SK-N-SH (cell line): ENCODE measurements around the gene EPB41L4B. TPM values are rescaled to one million over a fixed set of nuclear protein-coding genes. Genes with fewer than 3 reads are reported as not detected.

Experiments
- CTCF ChIA-PET: fragments of 300-600, 350-600 bp; formaldehyde crosslinking; extraction: SDS; loops from one replicate; lab custom pipeline; 2021; lab: Yijun Ruan, JAX
- POLR2A ChIA-PET: fragments of 350-600 bp; sonication (Branson Sonifier 250); formaldehyde crosslinking; extraction: SDS; loops from one replicate; lab custom pipeline; 2020; ENCODE audit warnings: antibody characterized with exemption, inconsistent platforms; lab: Yijun Ruan, JAX
- DNase-seq: peaks from one replicate; pipeline ENCODE4 v3.0.0; 2012
- H2AFZ ChIP-seq: fragments of 200-600 bp; sonication (generic); 2 replicates; pipeline ENCODE4 v1.8.1; 2016; ENCODE audit warnings: antibody characterized with exemption, mild to moderate bottlenecking, low read depth
- H3F3A ChIP-seq: fragments of 200-600 bp; sonication (generic); replicated peaks from 2 replicates; pipeline ENCODE3; 2016; ENCODE audit warnings: antibody characterized with exemption, mild to moderate bottlenecking; ENCODE audit not compliant: insufficient read depth
- H3K27ac ChIP-seq, 2 experiments: fragments of 200-500 bp in 1 of 2; fragments of 200-600 bp in 1 of 2; sonication (Bioruptor generic) in 1 of 2; sonication (generic), shearing (Covaris generic) in 1 of 2; 2 replicates each; pipeline versions ENCODE4 v1.5.1 to v1.6.1; 2014 to 2016; ENCODE audit warnings: low read depth in 2 of 2, inconsistent platforms in 1 of 2, low read length in 1 of 2, mild to moderate bottlenecking in 1 of 2, mixed read lengths in 1 of 2
- H3K27me3 ChIP-seq: fragments of 200-600 bp; sonication (generic), shearing (Covaris generic); 2 replicates; pipeline ENCODE4 v1.6.1; 2016; ENCODE audit warnings: mixed run types; ENCODE audit not compliant: insufficient read depth
- H3K36me3 ChIP-seq, 2 experiments: fragments of 200-500 bp in 1 of 2; fragments of 200-600 bp in 1 of 2; sonication (Bioruptor generic) in 1 of 2; sonication (generic) in 1 of 2; replicated peaks in 1 of 2; 2 replicates each; pipeline versions ENCODE3 to v1.5.1; 2014 to 2016; ENCODE audit warnings: low read length in 1 of 2, mild to moderate bottlenecking in 1 of 2; ENCODE audit not compliant: insufficient read depth in 2 of 2, control insufficient read depth in 1 of 2
- H3K4me1 ChIP-seq, 2 experiments: fragments of 200-500 bp in 1 of 2; fragments of 200-600 bp in 1 of 2; sonication (Bioruptor generic) in 1 of 2; sonication (generic), shearing (Covaris generic) in 1 of 2; 2 replicates each; pipeline versions ENCODE4 v1.5.1 to v1.6.1; 2014 to 2016; ENCODE audit warnings: low read depth in 1 of 2, low read length in 1 of 2, mixed run types in 1 of 2; ENCODE audit not compliant: insufficient read depth in 2 of 2, control insufficient read depth in 1 of 2
- H3K4me2 ChIP-seq: fragments of 200-600 bp; sonication (generic), shearing (Covaris generic); 2 replicates; pipeline ENCODE4 v1.6.1; 2017; ENCODE audit warnings: mixed run types
- H3K4me3 ChIP-seq, 2 experiments: fragments of 200-500 bp in 1 of 2; fragments of 200-600 bp in 1 of 2; sonication (Bioruptor generic) in 1 of 2; sonication (generic), shearing (Covaris generic) in 1 of 2; 2 replicates each; pipeline versions ENCODE4 v1.5.1 to v1.8.1; 2014 to 2016; ENCODE audit warnings: low read depth in 2 of 2, inconsistent platforms in 1 of 2, low read length in 1 of 2, mild to moderate bottlenecking in 1 of 2, mixed read lengths in 1 of 2, moderate library complexity in 1 of 2
- H3K79me2 ChIP-seq: fragments of 200-600 bp; sonication (generic); 2 replicates; pipeline ENCODE4 v1.8.1; 2017; ENCODE audit warnings: mild to moderate bottlenecking; ENCODE audit not compliant: insufficient read depth
- H3K9ac ChIP-seq: fragments of 200-600 bp; sonication (generic); 2 replicates; pipeline ENCODE4 v1.6.1; 2017; ENCODE audit warnings: mixed run types
- H3K9me2 ChIP-seq: fragments of 200-600 bp; sonication (generic); 2 replicates; pipeline ENCODE4 v1.6.1; 2017; ENCODE audit warnings: mixed run types
- H3K9me3 ChIP-seq: fragments of 200-600 bp; sonication (generic); 2 replicates; pipeline ENCODE4 v1.6.1; 2017; ENCODE audit warnings: mixed run types, mild to moderate bottlenecking, moderate library complexity
- H4K20me1 ChIP-seq: fragments of 200-600 bp; sonication (generic); 2 replicates; pipeline ENCODE4 v1.6.1; 2017; ENCODE audit warnings: mild to moderate bottlenecking, mixed run types; ENCODE audit not compliant: insufficient read depth
- CHD2 ChIP-seq: fragments of 150-350 bp; IDR thresholded peaks from 2 replicates; pipeline ENCODE4 v1.6.1; 2018; ENCODE audit warnings: low read length; ENCODE audit not compliant: partially characterized antibody
- EZH2phosphoT487 ChIP-seq: fragments of 200-600 bp; sonication (generic); IDR thresholded peaks from 2 replicates; pipeline ENCODE4 v1.6.1; 2017; ENCODE audit warnings: low read depth, mixed run types, mild to moderate bottlenecking, antibody characterized with exemption, moderate library complexity, borderline replicate concordance
- IRF3 ChIP-seq: fragments of 150-350 bp; IDR thresholded peaks from 2 replicates; pipeline ENCODE4 v1.6.1; 2016; ENCODE audit warnings: mild to moderate bottlenecking, low read depth, low read length
- JUND ChIP-seq: IDR thresholded peaks from 2 replicates; pipeline ENCODE4 v1.4.0; 2012
- MXI1 ChIP-seq: IDR thresholded peaks from 2 replicates; pipeline ENCODE4 v1.6.1; 2012; ENCODE audit warnings: mild to moderate bottlenecking, low read depth, low read length, improper control_type of control experiment
- NRF1 ChIP-seq: IDR thresholded peaks from 2 replicates; pipeline ENCODE4 v1.6.1; 2012; ENCODE audit warnings: low read depth, mild to moderate bottlenecking, low read length
- PBX3 ChIP-seq: IDR thresholded peaks from 2 replicates; pipeline ENCODE4; 2012
- POLR2AphosphoS5 ChIP-seq: IDR thresholded peaks from 2 replicates; pipeline ENCODE4 v1.6.1; 2012; ENCODE audit warnings: low read depth, low read length
- REST ChIP-seq: IDR thresholded peaks from 2 replicates; pipeline ENCODE4 v1.6.1; 2012; ENCODE audit warnings: mild to moderate bottlenecking, low read depth, low read length, moderate library complexity
- RXRA ChIP-seq: IDR thresholded peaks from 2 replicates; pipeline ENCODE4 v1.4.0; 2012; ENCODE audit warnings: low read depth, mild to moderate bottlenecking, borderline replicate concordance
- SMC3 ChIP-seq: IDR thresholded peaks from 2 replicates; pipeline ENCODE4 v1.6.1; 2012; ENCODE audit warnings: low read depth, low read length, improper control_type of control experiment
- TAF1 ChIP-seq: IDR thresholded peaks from 2 replicates; pipeline ENCODE4 v1.6.1; 2012; ENCODE audit warnings: low read depth, mild to moderate bottlenecking, low read length, moderate library complexity, borderline replicate concordance
- USF1 ChIP-seq: IDR thresholded peaks from 2 replicates; pipeline ENCODE4 v1.4.0; 2012; ENCODE audit warnings: low read depth, borderline replicate concordance
- ZBTB33 ChIP-seq: IDR thresholded peaks from 2 replicates; pipeline ENCODE4 v1.4.0; 2012; ENCODE audit warnings: low read depth, borderline replicate concordance
- whole genome bisulfite sequencing: methylation state at CpG from one replicate; pipeline ENCODE4 v1.1.6; 2017; ENCODE audit warnings: low lambda C conversion rate; 5-methylcytosine and 5-hydroxymethylcytosine counted together
- polyA plus RNA-seq, 3 experiments: library from polyadenylated mRNA; depleted of rRNA; stranded (reverse); fragments of >200 nt; gene quantifications; 2 replicates each; pipeline ENCODE4 v1.2.3, GENCODE V29; 2012

EPB41L4B gene
- polyA plus RNA-seq, 1 of the 3 experiments (the other 2 are of a cell fraction), result 0.59 TPM

- Histone ChIP-seq H3K9me2 (no peaks in the 10 kb centered on the region), H3K9ac (no peak overlapping the region), H4K20me1 (no peaks in the 10 kb centered on the region), H3F3A (no peaks in the 10 kb centered on the region), H3K27ac (no peak overlapping the region), H3K9me3 (no peaks in the 10 kb centered on the region), H2AFZ (no peak overlapping the region), H3K27me3 (no peaks in the 10 kb centered on the region), H3K4me1 (no peaks in the 10 kb centered on the region; a peak in 1 of 4 replicates), H3K4me3 (no peak overlapping the region), H3K36me3 (no peaks in the 10 kb centered on the region), H3K79me2 (no peaks in the 10 kb centered on the region), H3K4me2 (no peak overlapping the region)
- POLR2A ChIA-PET, result no interaction called here
- 93% methylated on average over 9 of the region's 9 CpGs for WGBS
- TF ChIP-seq MXI1 (no peak), REST (no peak), ZBTB33 (no peak), JUND (no peak), USF1 (no peak), POLR2AphosphoS5 (no peak), SMC3 (no peak), CHD2 (no peak), TAF1 (no peak), EZH2phosphoT487 (no peak), NRF1 (no peak), RXRA (no peak), PBX3 (no peak), IRF3 (no peak)
- CTCF ChIA-PET, result interaction anchor here (0.6 to 2.7 kb wide), 12 partner anchors 10 to 158 kb away, joined by 3 to 19 read pairs (median 8); partner anchors contain the start of genes EPB41L4B and FRRS1L
- DNase-seq, result no peak
Measured at GRCh38 chr9:109182550-109182939, 138.3 kb downstream of the EPB41L4B start.
